Karpas-422 (cell line): ENCODE results near the gene CREB3L2. TPM values are rescaled to one million over a fixed set of nuclear protein-coding genes. Genes with fewer than 3 reads are reported as not detected.
"Not testable (repeated sequence)": the region's sequence is repeated elsewhere in the genome, so short reads cannot be mapped to it uniquely, and the experiment has no call there.

Experiments
- DNase-seq: peaks from one replicate; pipeline ENCODE4 v3.0.0-alpha.2; 2015
- H2AFZ ChIP-seq: fragments of 200-600 bp; sonication (generic); 2 replicates; pipeline ENCODE4 v1.6.1; 2014; ENCODE audit warnings: antibody characterized with exemption, low read length, mixed read lengths
- H3K27ac ChIP-seq: fragments of 200-600 bp; sonication (generic); 2 replicates; pipeline ENCODE4 v1.5.1; 2014; ENCODE audit warnings: mild to moderate bottlenecking, low read length, moderate library complexity
- H3K27me3 ChIP-seq: fragments of 200-600 bp; sonication (generic); 2 replicates; pipeline ENCODE4 v1.6.1; 2014; ENCODE audit warnings: low read length, mixed read lengths
- H3K36me3 ChIP-seq: fragments of 200-600 bp; sonication (generic); 2 replicates; pipeline ENCODE4 v1.6.1; 2014; ENCODE audit warnings: low read length, mixed read lengths; ENCODE audit not compliant: insufficient read depth
- H3K4me1 ChIP-seq: fragments of 200-600 bp; sonication (generic); 2 replicates; pipeline ENCODE4 v1.6.1; 2014; ENCODE audit warnings: mild to moderate bottlenecking, low read length, mixed read lengths
- H3K4me2 ChIP-seq: fragments of 200-600 bp; sonication (generic); 2 replicates; pipeline ENCODE4 v1.6.1; 2014; ENCODE audit warnings: low read length, low read depth, mild to moderate bottlenecking; ENCODE audit not compliant: poor library complexity, severe bottlenecking
- H3K4me3 ChIP-seq: fragments of 200-600 bp; sonication (generic); 2 replicates; pipeline ENCODE4 v1.5.1; 2014; ENCODE audit warnings: mild to moderate bottlenecking, antibody characterized with exemption, low read length, mixed read lengths
- H3K79me2 ChIP-seq: fragments of 200-600 bp; sonication (generic); 2 replicates; pipeline ENCODE4 v1.6.1; 2014; ENCODE audit warnings: mild to moderate bottlenecking, low read length, mixed read lengths
- H3K9ac ChIP-seq: fragments of 200-600 bp; sonication (generic); 2 replicates; pipeline ENCODE4 v1.6.0; 2014; ENCODE audit warnings: low read length
- H3K9me2 ChIP-seq: fragments of 200-600 bp; sonication (generic), shearing (Covaris generic); replicated peaks from 2 replicates; pipeline ENCODE4 v1.6.0; 2014; ENCODE audit warnings: mild to moderate bottlenecking, low read length, moderate library complexity; ENCODE audit not compliant: insufficient read depth
- H3K9me3 ChIP-seq: fragments of 300-700, 200-600 bp; sonication (generic); 2 replicates; pipeline ENCODE4 v1.6.1; 2014; ENCODE audit warnings: low read length, mixed read lengths
- H4K20me1 ChIP-seq: fragments of 200-600 bp; sonication (generic); 2 replicates; pipeline ENCODE4 v1.6.1; 2014; ENCODE audit warnings: mild to moderate bottlenecking, antibody characterized with exemption, low read length, low read depth; ENCODE audit not compliant: insufficient read depth
- total RNA-seq: library from RNA; depleted of rRNA; stranded (reverse); fragments of >200 nt; shearing (Covaris generic); gene quantifications from 2 replicates; pipeline ENCODE4 v1.2.3, GENCODE V29; 2014; ENCODE audit warnings: low replicate concordance

Gene CREB3L2
- total RNA-seq, 1 experiment from 2014 or later = not detected

DNA sequence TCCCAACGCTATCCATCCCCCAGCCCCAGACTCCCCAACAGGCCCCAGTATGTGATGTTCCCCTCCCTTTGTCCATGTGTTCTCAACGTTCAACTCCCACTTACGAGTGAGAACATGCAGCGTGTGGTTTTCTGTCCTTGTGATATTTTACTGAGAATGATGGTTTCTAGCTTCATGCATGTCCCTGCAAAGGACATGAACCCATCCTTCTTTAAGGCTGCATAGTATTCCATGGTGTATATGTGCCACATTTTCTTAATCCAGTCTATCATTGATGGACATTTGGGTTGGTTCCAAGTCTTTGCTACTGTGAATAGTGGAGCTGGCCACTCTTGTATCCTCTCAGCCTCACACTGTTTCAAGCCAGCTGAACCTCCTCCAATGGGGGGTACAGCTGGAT lies 33.5 kb downstream of the CREB3L2 start:
- H3K9me2 ChIP-seq, H3K36me3 ChIP-seq, H3K4me1 ChIP-seq, H3K9ac ChIP-seq, H2AFZ ChIP-seq, H3K27me3 ChIP-seq, H3K4me2 ChIP-seq, DNase-seq, H4K20me1 ChIP-seq, H3K9me3 ChIP-seq, H3K4me3 ChIP-seq, H3K79me2 ChIP-seq, H3K27ac ChIP-seq: not testable (repeated sequence)

DNA sequence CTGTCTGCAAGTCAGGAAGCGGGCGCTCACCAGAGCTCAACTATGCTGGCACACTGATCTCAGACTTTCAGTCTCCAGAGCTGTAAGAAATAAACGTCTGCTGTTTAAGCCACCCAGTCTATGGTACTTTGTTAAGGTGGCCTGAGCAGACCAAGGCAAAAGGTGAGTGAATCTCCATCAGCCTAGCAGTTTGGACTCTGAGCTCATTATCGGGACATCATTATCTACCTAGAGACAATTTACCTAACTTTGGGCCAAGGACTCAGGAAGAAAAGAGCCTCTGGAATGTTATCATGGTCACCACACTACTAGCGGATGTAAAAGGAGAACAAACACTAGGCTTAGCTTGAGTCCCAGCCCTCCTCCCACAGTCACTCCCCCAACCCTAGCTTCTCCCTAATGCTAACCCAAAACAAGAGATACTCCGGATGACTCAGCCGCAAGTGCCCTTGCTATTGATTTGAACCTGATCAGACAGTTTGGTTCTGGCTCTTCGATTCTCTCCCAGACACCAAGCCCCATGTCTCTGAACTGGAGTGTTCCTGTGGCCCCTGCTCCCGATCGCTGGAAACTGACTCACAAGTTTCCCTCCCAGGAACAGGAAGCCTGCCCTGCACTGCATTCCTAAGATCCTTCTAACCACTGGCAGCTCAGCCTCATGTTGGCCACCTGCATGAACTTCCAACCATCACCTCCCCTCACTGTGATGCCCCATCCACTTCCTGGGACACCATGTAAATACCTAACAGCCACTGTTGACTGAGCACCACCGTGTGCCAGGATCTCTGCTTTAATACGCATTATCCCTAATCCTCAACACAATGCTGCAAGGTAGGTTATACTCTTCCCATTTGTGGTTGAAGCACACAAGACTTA lies 34.5 kb downstream of the CREB3L2 start:
- H3K9ac ChIP-seq = no peak overlapping the region
- H3K79me2 ChIP-seq = no peaks in the 10 kb centered on the region

DNA sequence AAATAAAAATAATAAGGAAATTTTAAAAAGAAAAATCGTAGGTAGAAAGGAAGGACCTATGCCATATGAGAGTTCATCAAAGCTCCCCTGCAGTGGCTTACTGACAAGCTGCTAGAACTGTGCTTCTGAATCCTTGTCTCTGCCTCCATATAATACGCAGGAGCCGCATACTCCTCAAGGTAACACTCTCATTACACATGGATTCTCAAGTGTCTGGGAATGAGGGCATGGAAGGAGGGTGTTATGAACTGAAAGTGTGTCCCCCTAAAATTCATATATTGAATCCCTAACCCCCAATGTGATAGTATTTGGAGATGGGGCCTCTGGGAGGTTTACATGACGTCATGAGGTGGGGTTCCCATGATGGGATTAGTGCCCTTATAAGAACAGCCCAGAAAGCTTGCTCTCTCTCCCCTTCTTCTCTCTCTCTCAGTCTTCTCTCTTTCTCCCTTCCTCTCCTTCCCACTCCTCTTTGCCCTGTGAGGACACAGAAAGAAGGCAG lies 35.2 kb downstream of the CREB3L2 start:
- Histone ChIP-seq H4K20me1 (no peaks in the 10 kb centered on the region), H3K4me2 (no peak overlapping the region), H3K79me2 (no peaks in the 10 kb centered on the region), H3K27me3 (no peaks in the 10 kb centered on the region), H3K4me3 (no peak overlapping the region), H3K9ac (no peak overlapping the region), H3K36me3 (no peaks in the 10 kb centered on the region), H3K27ac (no peak overlapping the region), H3K9me2 (no peaks in the 10 kb centered on the region), H3K4me1 (no peaks in the 10 kb centered on the region), H3K9me3 (no peaks in the 10 kb centered on the region), H2AFZ (no peak overlapping the region)
- no peak for DNase-seq

More for the DNA sequence above, 34.5 kb downstream of the CREB3L2 start:
- H3K9me3 ChIP-seq = no peaks in the 10 kb centered on the region
- no peaks in the 10 kb centered on the region for H3K27me3 ChIP-seq
- H4K20me1 ChIP-seq = no peaks in the 10 kb centered on the region
- no peak overlapping the region for H3K27ac ChIP-seq
- no peak for DNase-seq
- H3K4me2 ChIP-seq = no peak overlapping the region
- no peak overlapping the region for H2AFZ ChIP-seq
- no peak overlapping the region for H3K4me3 ChIP-seq
- no peaks in the 10 kb centered on the region for H3K4me1 ChIP-seq
- no peaks in the 10 kb centered on the region for H3K36me3 ChIP-seq
- no peaks in the 10 kb centered on the region for H3K9me2 ChIP-seq

DNA sequence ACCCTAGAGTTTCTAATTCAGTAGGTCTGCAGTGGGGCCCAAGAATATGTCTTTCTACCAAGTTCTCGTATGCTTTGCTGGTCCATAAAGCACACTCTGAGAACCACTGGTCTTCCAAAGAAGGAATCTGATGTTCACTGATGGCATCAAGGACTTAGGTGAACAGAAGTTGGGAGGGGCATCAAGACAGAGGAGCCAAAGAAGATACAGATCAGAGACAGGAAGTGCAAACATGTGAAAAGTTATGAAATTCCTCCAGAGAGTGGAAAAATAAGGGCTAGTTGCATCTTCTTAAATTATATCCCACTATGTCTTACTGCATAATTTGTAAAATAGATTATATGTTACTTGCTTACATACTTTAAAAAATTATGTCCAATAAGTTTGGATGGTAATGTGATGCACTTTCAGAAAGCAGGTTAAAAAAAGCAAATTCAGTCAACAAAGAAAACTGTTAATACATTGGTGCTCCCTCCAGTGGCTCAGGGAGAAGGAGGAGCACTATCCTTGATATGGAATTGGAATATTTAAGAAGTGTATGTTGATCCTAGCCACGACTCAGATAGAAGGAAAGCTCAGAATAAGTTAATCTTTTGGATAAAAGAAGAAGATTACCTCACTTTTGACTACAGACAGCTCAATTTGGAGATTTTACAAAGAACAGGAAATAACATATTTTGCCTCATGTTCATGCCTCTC lies 35.8 kb downstream of the CREB3L2 start:
- Histone ChIP-seq H2AFZ (no peak overlapping the region), H3K4me3 (no peak overlapping the region), H3K79me2 (no peaks in the 10 kb centered on the region), H3K4me2 (no peak overlapping the region), H3K36me3 (no peaks in the 10 kb centered on the region), H3K27ac (no peak overlapping the region), H3K9ac (no peak overlapping the region), H3K4me1 (no peaks in the 10 kb centered on the region), H3K27me3 (no peaks in the 10 kb centered on the region), H3K9me3 (no peaks in the 10 kb centered on the region), H3K9me2 (no peaks in the 10 kb centered on the region), H4K20me1 (no peaks in the 10 kb centered on the region)
- DNase-seq = no peak

DNA sequence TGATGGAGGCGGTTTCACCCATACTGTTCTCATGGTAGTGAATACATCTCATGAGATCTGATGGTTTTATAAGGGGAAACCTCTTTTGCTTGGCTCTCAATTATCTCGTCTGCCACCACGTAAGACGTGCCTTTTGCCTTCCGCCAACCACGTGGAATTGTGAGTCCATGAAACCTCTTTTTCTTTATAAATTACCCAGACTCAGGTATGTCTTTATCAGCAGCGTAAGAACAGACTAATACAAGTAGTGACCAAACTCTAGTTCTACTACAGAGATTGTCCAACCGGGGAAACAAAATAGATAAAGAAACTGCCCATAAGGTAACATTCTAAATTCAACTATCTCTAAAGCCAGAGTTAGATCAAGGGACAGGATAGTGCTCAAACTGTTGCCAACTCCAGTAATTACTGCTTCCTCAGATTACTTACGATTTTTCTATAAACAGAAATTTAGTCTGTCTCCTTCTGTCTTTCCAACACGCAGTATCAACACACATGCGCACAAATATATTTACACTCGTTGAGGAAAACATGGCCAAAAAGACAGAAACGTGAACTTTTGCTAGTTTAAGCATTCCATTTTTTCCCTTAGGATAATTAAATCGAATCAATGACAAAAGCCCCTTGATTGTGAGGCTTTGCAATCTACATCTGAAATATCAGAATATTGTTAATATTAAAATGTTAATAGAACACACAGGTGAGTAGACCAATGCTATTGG lies 36.9 kb downstream of the CREB3L2 start:
- Histone ChIP-seq H3K9me3 (no peaks in the 10 kb centered on the region), H3K79me2 (no peaks in the 10 kb centered on the region), H3K4me2 (no peak overlapping the region)

DNA sequence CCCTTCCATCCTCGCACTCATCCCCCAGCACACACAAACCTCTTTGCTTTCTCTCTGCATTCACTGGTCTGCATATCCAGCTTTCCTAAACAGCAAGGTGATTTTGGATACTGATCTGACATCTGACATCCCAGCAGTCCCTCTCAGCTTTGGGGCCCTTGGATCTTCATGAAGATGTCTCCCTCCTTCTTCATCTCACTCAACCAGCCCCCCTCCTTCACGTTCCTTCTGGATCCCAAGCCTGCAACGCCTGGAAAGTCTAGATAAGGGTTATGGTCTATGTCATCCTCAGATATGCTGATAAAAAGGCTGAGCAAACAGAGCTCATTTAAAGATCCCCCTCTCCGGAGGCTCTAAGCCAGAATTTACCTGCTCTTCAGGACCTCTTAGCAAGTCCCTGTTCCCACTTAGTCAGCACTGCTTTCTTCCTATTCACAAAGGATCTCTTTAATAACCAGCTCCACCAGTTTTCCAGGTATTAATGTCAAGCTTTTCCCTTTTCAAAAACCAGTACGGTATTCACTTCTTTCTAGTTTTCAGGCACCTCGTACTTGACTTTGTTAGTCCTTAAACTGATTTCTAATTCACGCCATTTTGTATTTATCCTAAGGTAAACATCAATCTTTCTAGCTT lies 38.9 kb downstream of the CREB3L2 start:
- Histone ChIP-seq H3K9me2 (no peaks in the 10 kb centered on the region), H3K4me3 (no peak overlapping the region), H3K9ac (no peak overlapping the region), H3K79me2 (no peaks in the 10 kb centered on the region), H3K4me1 (no peaks in the 10 kb centered on the region), H2AFZ (no peak overlapping the region), H3K4me2 (no peak overlapping the region), H3K27ac (no peak overlapping the region), H3K27me3 (no peaks in the 10 kb centered on the region), H3K9me3 (no peaks in the 10 kb centered on the region), H4K20me1 (no peaks in the 10 kb centered on the region), H3K36me3 (no peaks in the 10 kb centered on the region)
- DNase-seq = no peak

More for the DNA sequence above, 36.9 kb downstream of the CREB3L2 start:
- no peaks in the 10 kb centered on the region for H3K36me3 ChIP-seq
- H3K4me1 ChIP-seq = no peaks in the 10 kb centered on the region
- H3K9me2 ChIP-seq = no peaks in the 10 kb centered on the region
- H2AFZ ChIP-seq = no peak overlapping the region
- H3K27ac ChIP-seq = no peak overlapping the region
- no peaks in the 10 kb centered on the region for H4K20me1 ChIP-seq
- DNase-seq = no peak
- H3K9ac ChIP-seq = no peak overlapping the region
- no peaks in the 10 kb centered on the region for H3K27me3 ChIP-seq
- no peak overlapping the region for H3K4me3 ChIP-seq

DNA sequence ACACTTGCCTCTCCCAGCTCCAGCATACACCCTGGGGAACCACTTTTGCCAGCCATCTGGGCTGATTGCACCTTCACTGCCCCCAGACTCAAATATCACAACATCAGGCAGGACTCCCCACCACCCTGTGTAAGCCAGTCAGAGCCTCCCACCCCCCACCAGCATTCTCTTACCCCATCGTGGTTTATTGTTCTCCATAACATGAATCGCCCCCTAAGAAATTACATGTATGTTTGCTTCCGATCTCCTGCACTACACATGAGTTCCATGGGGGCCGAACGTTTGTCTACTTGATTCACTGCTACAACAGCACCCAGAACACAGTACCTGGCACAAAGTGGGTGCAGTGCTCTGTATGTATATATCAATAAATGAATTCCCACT lies 39.4 kb downstream of the CREB3L2 start:
- H3K79me2 ChIP-seq = no peaks in the 10 kb centered on the region

More for the DNA sequence above, 39.4 kb downstream of the CREB3L2 start:
- Histone ChIP-seq H3K27ac (no peak overlapping the region), H3K4me2 (no peak overlapping the region), H3K36me3 (no peaks in the 10 kb centered on the region), H3K4me1 (no peaks in the 10 kb centered on the region), H4K20me1 (no peaks in the 10 kb centered on the region), H3K9me2 (no peaks in the 10 kb centered on the region), H3K27me3 (no peaks in the 10 kb centered on the region), H3K4me3 (no peak overlapping the region), H3K9me3 (no peaks in the 10 kb centered on the region), H2AFZ (no peak overlapping the region), H3K9ac (no peak overlapping the region)
- DNase-seq = no peak
